K562 (cell line): ENCODE results near the gene ICE2. TPM values are rescaled to one million over a fixed set of nuclear protein-coding genes. Genes with fewer than 3 reads are reported as not detected.

ENCODE experiments used
- ATAC-seq: fragments of 200-7000 bp; cut with Tn5 transposase; 3 replicates; pipeline ENCODE4 v1.9.1; 2020; ENCODE audit warnings: moderate library complexity
- BruUV-seq: library from RNA; stranded (reverse); fragments of 400-500 nt; replicated peaks from 2 replicates; lab custom pipeline; 2021; lab: Mats Ljungman, UMichigan
- CTCF ChIA-PET: fragments of 300-600 bp; formaldehyde crosslinking; extraction: SDS; loops from one replicate; lab custom pipeline; 2021; ENCODE audit warnings: low intra/inter-chr PET ratio; lab: Yijun Ruan, JAX
- POLR2A ChIA-PET: fragments of 300-600, 350-650 bp; sonication (Branson Sonifier 250); formaldehyde crosslinking; extraction: SDS; loops from one replicate; lab custom pipeline; 2021; ENCODE audit warnings: antibody characterized with exemption, inconsistent platforms; lab: Yijun Ruan, JAX
- DNase-seq, 4 experiments: peaks; one replicate each; pipeline versions ENCODE4 v3.0.0 to v3.0.0-alpha.2; 2011 to 2018; ENCODE audit warnings: low spot score in 3 of 4, mixed read lengths in 3 of 4; ENCODE audit errors: extremely low read depth in 1 of 4
- FAIRE-seq: peaks from 2 replicates; lab custom pipeline; 2011; peaks lifted over from hg19 to GRCh38; lab: Jason Lieb, UNC
- H2AFZ ChIP-seq: 2 replicates; pipeline ENCODE4 v1.6.0; 2011; ENCODE audit warnings: low read depth, low read length, control low read depth, inconsistent platforms
- H3K27ac ChIP-seq: fragments of 200-600 bp; 3 replicates; pipeline ENCODE4 v1.8.0; 2011; ENCODE audit warnings: low read depth, mild to moderate bottlenecking, control low read depth, inconsistent platforms, low read length, moderate library complexity, mixed read lengths; ENCODE audit errors: extremely low read depth
- H3K27me3 ChIP-seq, 2 experiments: fragments of 300-600 bp in 1 of 2; 2 replicates in 1 of 2; 3 replicates in 1 of 2; pipeline versions ENCODE4 v1.6.0 to v1.8.0; 2011; ENCODE audit warnings: inconsistent platforms in 2 of 2, low read length in 2 of 2, mild to moderate bottlenecking in 1 of 2, mixed read lengths in 1 of 2, moderate library complexity in 1 of 2; ENCODE audit not compliant: control insufficient read depth in 2 of 2, insufficient read depth in 2 of 2
- H3K36me3 ChIP-seq: fragments of 300-600 bp; 3 replicates; pipeline ENCODE4 v1.8.0; 2011; ENCODE audit warnings: mild to moderate bottlenecking, low read length, inconsistent platforms; ENCODE audit not compliant: control insufficient read depth, insufficient read depth
- H3K4me1 ChIP-seq, 2 experiments: fragments of 200-600 bp in 1 of 2; replicated peaks in 1 of 2; 2 replicates in 1 of 2; 3 replicates in 1 of 2; pipeline versions ENCODE4 v1.5.1 to v1.8.0; 2011; ENCODE audit warnings: inconsistent platforms in 2 of 2, low read length in 2 of 2, mild to moderate bottlenecking in 1 of 2, mixed read lengths in 1 of 2, moderate library complexity in 1 of 2; ENCODE audit not compliant: control insufficient read depth in 2 of 2, insufficient read depth in 2 of 2
- H3K4me2 ChIP-seq: 2 replicates; pipeline ENCODE4 v1.6.1; 2011; ENCODE audit warnings: low read length, control low read depth, inconsistent platforms, mixed read lengths; ENCODE audit not compliant: insufficient read depth
- H3K4me3 ChIP-seq: fragments of 200-600 bp; sonication (generic), shearing (Covaris generic); 2 replicates; pipeline ENCODE4 v1.5.1; 2016; ENCODE audit warnings: control low read depth, inconsistent platforms
- H3K79me2 ChIP-seq: fragments of 200-600 bp; 3 replicates; pipeline ENCODE4 v1.8.0; 2011; ENCODE audit warnings: low read length, inconsistent platforms; ENCODE audit not compliant: control insufficient read depth, insufficient read depth
- H3K9ac ChIP-seq, 2 experiments: 2 replicates each; pipeline versions ENCODE4 v1.6.0 to v1.6.1; 2011; ENCODE audit warnings: low read depth in 2 of 2, low read length in 2 of 2, control low read depth in 1 of 2, inconsistent platforms in 1 of 2, mild to moderate bottlenecking in 1 of 2, mixed read lengths in 1 of 2; ENCODE audit not compliant: insufficient read depth in 1 of 2
- H3K9me1 ChIP-seq: one replicate; pipeline ENCODE4 v1.6.0; 2011; ENCODE audit warnings: inconsistent platforms, mild to moderate bottlenecking, low read length, moderate library complexity; ENCODE audit not compliant: control insufficient read depth, insufficient read depth
- H3K9me3 ChIP-seq: replicated peaks from 2 replicates; pipeline ENCODE4 v1.5.1; 2011; ENCODE audit warnings: low read depth, low read length, inconsistent platforms; ENCODE audit not compliant: control insufficient read depth, insufficient read depth
- H4K20me1 ChIP-seq: replicated peaks from 2 replicates; pipeline ENCODE4 v1.6.1; 2011; ENCODE audit warnings: low read length, inconsistent platforms, mixed read lengths; ENCODE audit not compliant: control insufficient read depth, insufficient read depth
- PKNOX1 ChIP-seq: fragments of 450-650 bp; IDR thresholded peaks from 2 replicates; pipeline ENCODE4 v1.6.1; 2016
- RBM17 ChIP-seq: fragments of 200-400 bp; formaldehyde crosslinking; IDR thresholded peaks from 2 replicates; pipeline ENCODE4 v1.6.1; 2017; ENCODE audit warnings: low read depth, mild to moderate bottlenecking, low read length, borderline replicate concordance
- RBM39 ChIP-seq: fragments of 200-400 bp; formaldehyde crosslinking; optimal IDR thresholded peaks from 2 replicates; pipeline ENCODE3; 2018; ENCODE audit warnings: low read depth, low read length
- ZNF57 ChIP-seq: fragments of 450-650 bp; formaldehyde crosslinking; IDR thresholded peaks from 2 replicates; pipeline ENCODE4 v1.4.0; 2020; ENCODE audit warnings: mild to moderate bottlenecking, moderate library complexity
- WGBS: fragments of 100-300 bp; shearing (Covaris generic); methylation state at CpG from one replicate; pipeline ENCODE4 v1.1.6; 2016; ENCODE audit warnings: low coverage, mixed read lengths; ENCODE audit not compliant: insufficient coverage; ENCODE audit errors: missing lambda C conversion rate; 5-methylcytosine and 5-hydroxymethylcytosine counted together
- in situ Hi-C: fragments of 300-500 bp; cut with MboI; formaldehyde crosslinking; loops from 4 replicates; pipeline ENCODE4 v1.15.0; 2018; ENCODE audit warnings: inconsistent platforms, mixed read lengths
- intact Hi-C: fragments of 100-400 bp; cut with micrococcal nuclease; formaldehyde crosslinking; loops from 2 replicates; pipeline ENCODE4 v1.14.2; 2022
- polyA plus RNA-seq, 8 experiments: library from polyadenylated mRNA; depleted of rRNA in 4 of 8; stranded (reverse) in 5 of 8; unstranded in 3 of 8; fragments of >200 nt; fragmentation: Nextera tagmentation in 2 of 8; fragmentation: Illumina TruSeq in 1 of 8; extraction: Ambion mirVana in 2 of 8; extraction: Trizol in 1 of 8; gene quantifications; 2 replicates each; pipeline versions ENCODE4 v1.2.1 to v1.2.3, GENCODE V29; 2011 to 2014; ENCODE audit warnings: inconsistent platforms in 1 of 8, missing spikeins in 1 of 8
- total RNA-seq, 7 experiments: library from RNA; depleted of rRNA in 6 of 7; stranded (reverse); fragments of >200 nt in 6 of 7; fragmentation: Illumina TruSeq in 2 of 7; extraction: Trizol in 2 of 7; gene quantifications; 2 replicates each; pipeline versions ENCODE4 v1.2.1 to v1.2.3, GENCODE V29; 2011 to 2021; ENCODE audit warnings: low replicate concordance in 1 of 7

ICE2 gene
- total and polyA plus RNA-seq, 9 of the 15 experiments (the other 6 are each of a cell fraction or from before 2014, with no cell fraction given), result 21.8 to 87.9 (median 58.1) TPM

DNA sequence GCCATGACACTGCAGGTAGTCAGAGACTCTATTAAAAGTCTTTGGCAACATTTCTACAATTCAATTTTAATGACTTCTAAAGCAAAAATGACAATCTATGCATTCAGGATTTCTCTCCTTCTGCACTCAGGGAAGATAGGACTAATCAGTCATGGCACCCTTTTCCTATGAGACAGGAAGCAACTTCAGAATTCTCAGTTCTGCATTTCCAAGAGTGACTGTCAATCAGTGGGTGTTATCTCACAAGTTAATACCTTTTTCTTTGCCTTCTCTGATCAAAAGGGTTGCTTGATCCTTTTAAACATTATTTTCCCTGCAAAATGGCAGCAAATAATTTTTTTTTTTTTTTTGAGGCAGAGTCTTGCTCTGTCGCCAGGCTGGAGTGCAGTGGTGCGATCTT is 7.8 kb upstream of the ICE2 start:
- TF ChIP-seq PKNOX1, result peak; percentile 80
- no peak for TF ChIP-seq RBM39
- TF ChIP-seq ZNF57 (CRISPR knock-in tag), result no peak
- TF ChIP-seq, all 486 proteins: peak for 1
- Histone ChIP-seq H3K4me3 (no peak overlapping the region), H3K9me1 (no peaks in the 10 kb centered on the region), H3K36me3 (no peaks in the 10 kb centered on the region), H3K4me2 (no peak overlapping the region), H3K27me3 (no peaks in the 10 kb centered on the region), H3K9me3 (no peaks in the 10 kb centered on the region), H2AFZ (no peak overlapping the region), H3K79me2 (no peaks in the 10 kb centered on the region), H4K20me1 (no peaks in the 10 kb centered on the region), H3K4me1 (peaks cover 0 to 6% of the 10 kb centered on the region in 2 experiments; a peak in 3 of 5 replicates), H3K9ac (no peak overlapping the region), H3K27ac (no peak overlapping the region)
- no TSS peak for BruUV-seq
- no peak for ATAC-seq
- WGBS, result 100% methylated on average over 1 of the region's 2 CpGs
- intact Hi-C loops, result no loop called here
- in situ Hi-C loops, result no loop called here
- ChIA-PET POLR2A (interaction anchor here (0.6 kb wide), 1 partner anchor 24 kb away, joined by 3 read pairs; no protein-coding TSS in a partner anchor), CTCF (no interaction called here)
- no peak for FAIRE-seq
- no peak for DNase-seq

DNA sequence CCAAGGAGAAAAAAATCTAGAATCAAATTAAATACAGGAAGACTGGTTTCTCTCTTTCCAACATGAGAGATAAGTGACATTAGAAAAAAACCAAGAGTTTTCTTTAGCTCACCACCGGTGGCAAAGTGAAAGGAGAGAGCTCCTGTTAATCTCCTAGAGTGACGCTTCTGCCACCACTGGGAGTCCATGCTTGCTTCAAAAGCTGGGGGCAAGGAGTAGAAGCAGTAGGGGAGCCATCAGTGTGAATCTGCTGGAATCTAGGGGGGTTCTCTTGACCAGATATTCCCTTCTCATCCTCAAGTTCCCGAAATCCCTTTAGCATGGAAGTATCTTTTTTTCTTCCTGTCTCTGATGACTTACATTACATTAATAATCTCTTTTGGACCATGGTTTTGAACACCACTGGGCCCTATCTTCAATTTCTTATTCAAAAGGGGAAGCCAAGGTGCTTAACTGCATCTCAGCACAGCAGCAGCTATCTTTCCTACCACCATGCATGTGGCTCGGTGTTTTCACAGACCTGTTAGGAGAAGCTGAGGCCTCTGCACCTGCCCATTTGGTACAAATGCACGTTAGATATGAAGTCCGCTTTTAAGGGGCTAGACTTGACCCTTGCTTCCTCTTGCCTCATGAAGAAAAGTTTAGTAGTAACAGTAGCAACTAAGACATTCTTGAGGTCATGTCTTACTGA is 6.6 kb upstream of the ICE2 start:
- Histone ChIP-seq H3K9me3 (no peaks in the 10 kb centered on the region), H3K4me3 (no peak overlapping the region), H3K4me2 (no peak overlapping the region), H3K79me2 (no peaks in the 10 kb centered on the region), H2AFZ (0 out of 2 replicates have a peak overlapping the region, but pooled peaks have one; percentile 0), H3K4me1 (peaks cover 0 to 6% of the 10 kb centered on the region in 2 experiments; a peak in 3 of 5 replicates), H4K20me1 (no peaks in the 10 kb centered on the region)
- intact Hi-C loops (no loop called here), in situ Hi-C loops (no loop called here)
- no peak for DNase-seq
- FAIRE-seq, result no peak
- POLR2A ChIA-PET, result interaction anchor here (0.5 to 0.9 kb wide), 5 partner anchors 9 to 846 kb away, joined by 3 to 5 read pairs (median 3); no protein-coding TSS in a partner anchor
- TF ChIP-seq RBM17, result no peak
- TF ChIP-seq, all 486 proteins: peak for 0
- Histone ChIP-seq H3K9ac (no peak overlapping the region), H3K27me3 (no peaks in the 10 kb centered on the region), H3K36me3 (no peaks in the 10 kb centered on the region), H3K9me1 (no peaks in the 10 kb centered on the region), H3K27ac (no peak overlapping the region)
- 17% methylated on average over 6 of the region's 6 CpGs for WGBS
- BruUV-seq, result no TSS peak
- CTCF ChIA-PET, result no interaction called here
- ATAC-seq, result peak; percentile 54; the same call in 2 of the 3 replicates
